ENCODE measurements around the gene GGCT.

GRCh38 chr7:30468041-30468440, 36.6 kb downstream of the GGCT start:
- no peak for TF ChIP-seq SP1 (IDR thresholded peaks at IDR 0.05; ENCODE audit: low read depth, low read length)
- no peak for TF ChIP-seq EZH2 (IDR thresholded peaks at IDR 0.05; ENCODE audit: low read depth, low read length, severe bottlenecking)
- TF ChIP-seq ATF2 (IDR thresholded peaks at IDR 0.05; ENCODE audit: low read length): no peak

Measured in H1 (cell line).